Activated naive CD8-positive, alpha-beta T cell (primary cell): ENCODE data around the gene MEF2D.

ENCODE experiments used
- H3K27ac Mint-ChIP-seq: one replicate; pipeline ENCODE4 v1.8.0; 2021; ENCODE audit warnings: mixed read lengths
- H3K27me3 Mint-ChIP-seq: one replicate; pipeline ENCODE4 v1.8.0; 2021; ENCODE audit warnings: mixed read lengths
- H3K36me3 Mint-ChIP-seq: one replicate; pipeline ENCODE4 v1.8.0; 2021; ENCODE audit warnings: mixed read lengths
- H3K4me1 Mint-ChIP-seq: one replicate; pipeline ENCODE4 v1.8.0; 2021; ENCODE audit warnings: low read depth, mixed read lengths
- H3K4me3 Mint-ChIP-seq: one replicate; pipeline ENCODE4 v1.8.0; 2021; ENCODE audit warnings: mild to moderate bottlenecking, mixed read lengths
- H3K9me3 Mint-ChIP-seq: one replicate; pipeline ENCODE4 v1.8.0; 2021; ENCODE audit warnings: low read depth, mixed read lengths

MEF2D gene

GRCh38 chr1:156510709-156511108 is 10.1 kb upstream of the MEF2D start:
- no peaks in the 10 kb centered on the region for H3K9me3 Mint-ChIP-seq
- H3K36me3 Mint-ChIP-seq = no peaks in the 10 kb centered on the region
- peaks cover 36% of the 10 kb centered on the region for H3K4me1 Mint-ChIP-seq
- H3K27ac Mint-ChIP-seq = no peak overlapping the region
- no peak overlapping the region for H3K4me3 Mint-ChIP-seq
- no peaks in the 10 kb centered on the region for H3K27me3 Mint-ChIP-seq

- H3K27me3 Mint-ChIP-seq = no peaks in the 10 kb centered on the region
- no peak overlapping the region for H3K27ac Mint-ChIP-seq
- no peak overlapping the region for H3K4me3 Mint-ChIP-seq
- H3K36me3 Mint-ChIP-seq = no peaks in the 10 kb centered on the region
- H3K4me1 Mint-ChIP-seq = peaks cover 47% of the 10 kb centered on the region
- H3K9me3 Mint-ChIP-seq = no peaks in the 10 kb centered on the region
Observed at GRCh38 chr1:156509424-156510034, 9.0 kb upstream of the MEF2D start.

- H3K4me3 Mint-ChIP-seq = no peak overlapping the region
- H3K27ac Mint-ChIP-seq = no peak overlapping the region
- H3K4me1 Mint-ChIP-seq = peaks cover 53% of the 10 kb centered on the region
- H3K9me3 Mint-ChIP-seq = no peaks in the 10 kb centered on the region
- H3K27me3 Mint-ChIP-seq = no peaks in the 10 kb centered on the region
- no peaks in the 10 kb centered on the region for H3K36me3 Mint-ChIP-seq
Observed at GRCh38 chr1:156508955-156509234, 8.3 kb upstream of the MEF2D start.

GRCh38 chr1:156508205-156508954 is 7.8 kb upstream of the MEF2D start:
- peak overlapping the region; percentile 66 for H3K4me3 Mint-ChIP-seq
- H3K9me3 Mint-ChIP-seq = no peaks in the 10 kb centered on the region
- peak overlapping the region; percentile 75 for H3K27ac Mint-ChIP-seq
- H3K27me3 Mint-ChIP-seq = no peaks in the 10 kb centered on the region
- peaks cover 58% of the 10 kb centered on the region for H3K4me1 Mint-ChIP-seq
- H3K36me3 Mint-ChIP-seq = no peaks in the 10 kb centered on the region

GRCh38 chr1:156506450-156506849 is 5.9 kb upstream of the MEF2D start:
- Mint-ChIP-seq H3K9me3 (no peaks in the 10 kb centered on the region), H3K4me1 (peaks cover 73% of the 10 kb centered on the region), H3K36me3 (no peaks in the 10 kb centered on the region), H3K27ac (peak overlapping the region; percentile 99), H3K4me3 (no peak overlapping the region), H3K27me3 (no peaks in the 10 kb centered on the region)

GRCh38 chr1:156505679-156506298 is 5.2 kb upstream of the MEF2D start:
- Mint-ChIP-seq H3K27ac (peak overlapping the region; percentile 99), H3K27me3 (no peaks in the 10 kb centered on the region), H3K36me3 (no peaks in the 10 kb centered on the region), H3K9me3 (no peaks in the 10 kb centered on the region), H3K4me3 (peak overlapping the region; percentile 83), H3K4me1 (peaks cover 75% of the 10 kb centered on the region)

- Mint-ChIP-seq H3K9me3 (no peaks in the 10 kb centered on the region), H3K27me3 (no peaks in the 10 kb centered on the region), H3K4me1 (peaks cover 75% of the 10 kb centered on the region), H3K4me3 (peak overlapping the region; percentile 83), H3K36me3 (no peaks in the 10 kb centered on the region), H3K27ac (peak overlapping the region; percentile 99)
Observed at GRCh38 chr1:156504821-156505678, 4.5 kb upstream of the MEF2D start.

GRCh38 chr1:156504438-156504813 is 3.9 kb upstream of the MEF2D start:
- peak overlapping the region; percentile 99 for H3K27ac Mint-ChIP-seq
- no peaks in the 10 kb centered on the region for H3K9me3 Mint-ChIP-seq
- peak overlapping the region; percentile 83 for H3K4me3 Mint-ChIP-seq
- H3K27me3 Mint-ChIP-seq = no peaks in the 10 kb centered on the region
- peaks cover 75% of the 10 kb centered on the region for H3K4me1 Mint-ChIP-seq
- H3K36me3 Mint-ChIP-seq = no peaks in the 10 kb centered on the region

- Mint-ChIP-seq H3K9me3 (no peaks in the 10 kb centered on the region), H3K27me3 (no peaks in the 10 kb centered on the region), H3K4me1 (peaks cover 71% of the 10 kb centered on the region), H3K27ac (peak overlapping the region; percentile 99), H3K4me3 (peak overlapping the region; percentile 83), H3K36me3 (no peaks in the 10 kb centered on the region)
Observed at GRCh38 chr1:156503698-156504437, 3.3 kb upstream of the MEF2D start.

GRCh38 chr1:156502894-156503697 is 2.5 kb upstream of the MEF2D start:
- H3K9me3 Mint-ChIP-seq = no peaks in the 10 kb centered on the region
- no peaks in the 10 kb centered on the region for H3K27me3 Mint-ChIP-seq
- peak overlapping the region; percentile 83 for H3K4me3 Mint-ChIP-seq
- H3K27ac Mint-ChIP-seq = peak overlapping the region; percentile 99
- peaks cover 70% of the 10 kb centered on the region for H3K4me1 Mint-ChIP-seq
- no peaks in the 10 kb centered on the region for H3K36me3 Mint-ChIP-seq

- H3K4me1 Mint-ChIP-seq = peaks cover 70% of the 10 kb centered on the region
- H3K4me3 Mint-ChIP-seq = peak overlapping the region; percentile 80
- H3K9me3 Mint-ChIP-seq = no peaks in the 10 kb centered on the region
- H3K36me3 Mint-ChIP-seq = no peaks in the 10 kb centered on the region
- no peaks in the 10 kb centered on the region for H3K27me3 Mint-ChIP-seq
- peak overlapping the region; percentile 99 for H3K27ac Mint-ChIP-seq
Observed at GRCh38 chr1:156502391-156502893, 1.9 kb upstream of the MEF2D start.

- Mint-ChIP-seq H3K36me3 (no peaks in the 10 kb centered on the region), H3K4me3 (peak overlapping the region; percentile 88), H3K27me3 (no peaks in the 10 kb centered on the region), H3K27ac (peak overlapping the region; percentile 99), H3K9me3 (no peaks in the 10 kb centered on the region), H3K4me1 (peaks cover 73% of the 10 kb centered on the region)
Observed at GRCh38 chr1:156500793-156501506, 375 bp upstream of the MEF2D start.

- H3K4me3 Mint-ChIP-seq = peak overlapping the region; percentile 88
- H3K9me3 Mint-ChIP-seq = no peaks in the 10 kb centered on the region
- no peaks in the 10 kb centered on the region for H3K27me3 Mint-ChIP-seq
- peak overlapping the region; percentile 86 for H3K27ac Mint-ChIP-seq
- no peaks in the 10 kb centered on the region for H3K36me3 Mint-ChIP-seq
- H3K4me1 Mint-ChIP-seq = peaks cover 71% of the 10 kb centered on the region
Observed at GRCh38 chr1:156499842-156500542, 583 bp downstream of the MEF2D start.
